Liver (tissue), 9 donors: ENCODE data around the gene ZNF382. TPM values are rescaled to one million over a fixed set of nuclear protein-coding genes. Genes with fewer than 3 reads are reported as not detected.

Experiments
- DNase-seq: peaks from one replicate; pipeline ENCODE4 v3.0.0-alpha.2; 2017; ENCODE audit warnings: low spot score
- H3K27ac ChIP-seq, 2 donors: one replicate each; pipeline ENCODE4 v1.7.0; 2013; ENCODE audit warnings: inconsistent platforms in 2 of 2, low read length in 2 of 2, control low read depth in 1 of 2, low read depth in 1 of 2, mild to moderate bottlenecking in 1 of 2
- H3K27me3 ChIP-seq, 4 donors: one replicate each; pipeline versions ENCODE4 v1.6.1 to v1.7.0; 2013; ENCODE audit warnings: low read length in 3 of 4, inconsistent platforms in 1 of 4, mild to moderate bottlenecking in 1 of 4, moderate library complexity in 1 of 4; ENCODE audit not compliant: control insufficient read depth in 4 of 4, insufficient read depth in 4 of 4
- H3K36me3 ChIP-seq, 4 donors: one replicate each; pipeline versions ENCODE4 v1.6.1 to v1.7.0; 2013; ENCODE audit warnings: low read length in 3 of 4, mild to moderate bottlenecking in 3 of 4, low read depth in 1 of 4, moderate library complexity in 1 of 4; ENCODE audit not compliant: control insufficient read depth in 4 of 4, insufficient read depth in 3 of 4
- H3K4me1 ChIP-seq, 4 donors: one replicate each; pipeline versions ENCODE4 v1.6.1 to v1.7.0; 2013; ENCODE audit warnings: low read length in 3 of 4, mild to moderate bottlenecking in 3 of 4, moderate library complexity in 1 of 4; ENCODE audit not compliant: control insufficient read depth in 4 of 4, insufficient read depth in 4 of 4
- H3K4me3 ChIP-seq, 3 donors: one replicate each; pipeline versions ENCODE4 v1.6.1 to v1.7.0; 2013; ENCODE audit warnings: low read length in 3 of 3, control low read depth in 1 of 3, low read depth in 1 of 3, mild to moderate bottlenecking in 1 of 3
- H3K9ac ChIP-seq, 2 donors: one replicate each; pipeline ENCODE4 v1.7.0; 2013; ENCODE audit warnings: low read length in 2 of 2, mild to moderate bottlenecking in 2 of 2, moderate library complexity in 2 of 2, control low read depth in 1 of 2, low read depth in 1 of 2
- H3K9me3 ChIP-seq, 4 donors: one replicate each; pipeline versions ENCODE4 v1.6.1 to v1.7.0; 2013; ENCODE audit warnings: low read length in 3 of 4; ENCODE audit not compliant: control insufficient read depth in 4 of 4
- EGR1 ChIP-seq, 2 donors: IDR thresholded peaks; 2 replicates each; pipeline ENCODE4 v1.6.1; 2016 to 2018; ENCODE audit warnings: antibody characterized with exemption in 2 of 2, low read depth in 2 of 2
- FOXA1 ChIP-seq: IDR thresholded peaks from 2 replicates; pipeline ENCODE4 v1.6.1; 2016; ENCODE audit warnings: antibody characterized with exemption
- FOXA2 ChIP-seq: IDR thresholded peaks from 2 replicates; pipeline ENCODE4 v1.6.1; 2016; ENCODE audit warnings: antibody characterized with exemption
- GABPA ChIP-seq, 2 donors: IDR thresholded peaks in 1 of 2; conservative IDR thresholded peaks in 1 of 2; 2 replicates each; pipeline ENCODE4 v1.6.1; 2016; ENCODE audit warnings: antibody characterized with exemption in 2 of 2, mild to moderate bottlenecking in 1 of 2, moderate library complexity in 1 of 2
- HNF4A ChIP-seq, 2 donors: conservative IDR thresholded peaks; 2 replicates each; pipeline ENCODE4 v1.6.1; 2016; ENCODE audit warnings: antibody characterized with exemption in 2 of 2, mild to moderate bottlenecking in 2 of 2
- HNF4G ChIP-seq: IDR thresholded peaks from 2 replicates; pipeline ENCODE4 v1.6.1; 2016; ENCODE audit warnings: antibody characterized with exemption
- JUND ChIP-seq, 2 donors: IDR thresholded peaks; 2 replicates each; pipeline ENCODE4 v1.6.1; 2016; ENCODE audit warnings: antibody characterized with exemption in 2 of 2
- NR2F2 ChIP-seq: IDR thresholded peaks from 2 replicates; pipeline ENCODE4 v1.6.1; 2016; ENCODE audit warnings: antibody characterized with exemption
- RAD21 ChIP-seq, 2 donors: IDR thresholded peaks; 2 replicates each; pipeline ENCODE4 v1.6.1; 2016; ENCODE audit warnings: antibody characterized with exemption in 2 of 2, mild to moderate bottlenecking in 2 of 2
- RXRA ChIP-seq, 2 donors: IDR thresholded peaks; 2 replicates each; pipeline ENCODE4 v1.6.1; 2017 to 2018; ENCODE audit warnings: antibody characterized with exemption in 2 of 2, mild to moderate bottlenecking in 1 of 2
- SP1 ChIP-seq: IDR thresholded peaks from 2 replicates; pipeline ENCODE4 v1.6.1; 2018; ENCODE audit warnings: antibody characterized with exemption, mild to moderate bottlenecking
- TAF1 ChIP-seq: conservative IDR thresholded peaks from 2 replicates; pipeline ENCODE4 v1.6.1; 2016; ENCODE audit warnings: antibody characterized with exemption, mild to moderate bottlenecking
- YY1 ChIP-seq: IDR thresholded peaks from 2 replicates; pipeline ENCODE4 v1.6.1; 2016; ENCODE audit warnings: antibody characterized with exemption, mild to moderate bottlenecking
- ZBTB33 ChIP-seq: IDR thresholded peaks from 2 replicates; pipeline ENCODE4 v1.6.1; 2016; ENCODE audit warnings: antibody characterized with exemption
- WGBS: extraction: QIAGEN DNeasy Blood & Tissue Kit; methylation state at CpG from one replicate; pipeline ENCODE4 v1.1.7; 2013; 5-methylcytosine and 5-hydroxymethylcytosine counted together
- polyA plus RNA-seq, 2 donors: library from polyadenylated mRNA; stranded (reverse) in 1 of 2; unstranded in 1 of 2; fragments of 200-250 nt in 1 of 2; fragments of >200 nt in 1 of 2; fragmentation: Nextera tagmentation in 1 of 2; extraction: Ambion mirVana in 1 of 2; gene quantifications; one replicate each; pipeline versions ENCODE4 v1.2.1 to v1.2.3, GENCODE V29; 2013 to 2015
- total RNA-seq, 2 donors: library from RNA; depleted of rRNA; stranded (reverse); fragments of >200 nt; gene quantifications; one replicate each; pipeline ENCODE4 v1.2.3, GENCODE V29; 2014
- TF ChIP-seq, protein P1 (sequence below): IDR thresholded peaks from 2 replicates; pipeline ENCODE4 v1.6.1; 2016; ENCODE audit warnings: antibody characterized with exemption
- TF ChIP-seq, protein P2 (sequence below): IDR thresholded peaks from 2 replicates; pipeline ENCODE4 v1.6.1; 2016; ENCODE audit warnings: antibody characterized with exemption
- TF ChIP-seq, protein P3 (sequence below): fragments of 150-350 bp; IDR thresholded peaks from 2 replicates; pipeline ENCODE4 v1.5.1; 2017; ENCODE audit warnings: improper control_type of control experiment, low read depth, low read length; ENCODE audit not compliant: missing input control
- TF ChIP-seq, protein P4 (sequence below): IDR thresholded peaks from 2 replicates; pipeline ENCODE4 v1.6.1; 2016; ENCODE audit warnings: antibody characterized with exemption, mild to moderate bottlenecking
- donor health status: healthy.
- donor health status: healthy.
- donor health status: healthy.
- donor health status: healthy.
- donor health status: healthy.

ZNF382 gene
- total and polyA plus RNA-seq, 4 donors, result 0.20 to 3.8 (median 1.4) TPM

DNA sequence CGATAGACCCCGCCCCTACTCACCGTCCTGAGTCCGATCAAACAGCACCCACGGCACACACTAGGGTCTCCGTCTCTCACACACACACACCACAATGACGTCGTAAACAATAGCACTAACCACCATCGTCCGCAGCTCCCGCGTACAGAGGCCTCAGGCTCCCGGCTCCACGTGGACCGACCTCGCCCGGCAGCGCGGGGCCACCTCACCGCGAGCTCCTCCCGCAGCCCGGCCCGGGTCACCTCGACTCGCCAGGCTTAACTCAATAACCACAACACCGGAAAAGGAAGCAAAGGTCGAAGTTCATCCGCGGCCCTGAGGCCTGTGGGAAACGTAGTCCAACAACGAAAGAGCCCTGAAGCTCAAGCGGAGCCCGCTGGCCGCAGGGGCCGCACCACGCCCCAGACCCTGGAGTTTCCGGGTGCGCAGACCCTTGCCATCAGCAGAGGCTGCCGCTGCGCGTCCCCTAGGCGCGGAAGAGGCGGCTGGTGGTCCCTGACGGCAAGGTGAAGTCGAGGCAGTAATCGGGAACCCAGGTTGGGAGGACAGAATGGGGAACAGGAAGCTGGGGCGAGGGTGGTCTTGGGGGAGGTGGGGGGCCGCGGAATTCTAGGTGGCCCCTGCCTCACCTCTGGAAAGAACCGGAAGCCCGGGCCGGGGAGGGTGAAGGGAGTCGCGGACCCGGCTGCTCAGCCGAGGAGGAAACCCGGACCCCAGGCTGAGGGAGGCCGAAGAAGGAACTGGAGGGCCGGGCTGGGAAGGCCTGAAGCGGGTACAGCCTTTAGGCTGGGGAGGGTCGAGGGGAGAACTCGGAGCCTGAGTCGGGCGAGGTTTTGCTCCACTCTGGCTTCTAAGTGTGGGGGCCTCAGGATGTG lies 31.9 kb upstream of the ZNF382 start, which contains the start of gene ZNF529:
ZNF529 (minus strand) TSS at position 273 of the 875 bp plus-strand sequence. CDS start 946 bp downstream, outside the sequence.
- H3K36me3 ChIP-seq, result peaks cover 8 to 35% (median 30%) of the 10 kb centered on the region in 4 donors
- under 1% methylated on average over 66 of the region's 66 CpGs for WGBS

More for the DNA sequence above, 31.9 kb upstream of the ZNF382 start, which contains the start of gene ZNF529:
- Histone ChIP-seq H3K9me3 (peaks cover 17 to 23% (median 22%) of the 10 kb centered on the region in 4 donors), H3K27me3 (no peaks in the 10 kb centered on the region), H3K4me1 (peaks cover 3 to 13% (median 12%) of the 10 kb centered on the region in 4 donors), H3K27ac (peak within 1 kb of the TSS; percentile 72 to 81), H3K4me3 (peak within 1 kb of the TSS; percentile 79 to 93 (median 82)), H3K9ac (peak within 1 kb of the TSS; percentile 87 to 89)
- no peak for TF ChIP-seq TAF1
- TF ChIP-seq FOXA1, result no peak
- TF ChIP-seq FOXA2, result peak; percentile 26
- TF ChIP-seq, protein P1, sequence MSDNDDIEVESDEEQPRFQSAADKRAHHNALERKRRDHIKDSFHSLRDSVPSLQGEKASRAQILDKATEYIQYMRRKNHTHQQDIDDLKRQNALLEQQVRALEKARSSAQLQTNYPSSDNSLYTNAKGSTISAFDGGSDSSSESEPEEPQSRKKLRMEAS, result peak; percentile 74
- peak; percentile 70 to 94 for TF ChIP-seq GABPA (IDR thresholded peaks at IDR 0.05 in 1 of 2, conservative IDR thresholded peaks at IDR 0.05 in 1 of 2)
- TF ChIP-seq, protein P2, sequence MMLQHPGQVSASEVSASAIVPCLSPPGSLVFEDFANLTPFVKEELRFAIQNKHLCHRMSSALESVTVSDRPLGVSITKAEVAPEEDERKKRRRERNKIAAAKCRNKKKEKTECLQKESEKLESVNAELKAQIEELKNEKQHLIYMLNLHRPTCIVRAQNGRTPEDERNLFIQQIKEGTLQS, result no peak
- TF ChIP-seq EGR1 (IDR thresholded peaks at IDR 0.05; ENCODE audit: low read depth in 2 of 2), result no peak
- TF ChIP-seq, protein P3, sequence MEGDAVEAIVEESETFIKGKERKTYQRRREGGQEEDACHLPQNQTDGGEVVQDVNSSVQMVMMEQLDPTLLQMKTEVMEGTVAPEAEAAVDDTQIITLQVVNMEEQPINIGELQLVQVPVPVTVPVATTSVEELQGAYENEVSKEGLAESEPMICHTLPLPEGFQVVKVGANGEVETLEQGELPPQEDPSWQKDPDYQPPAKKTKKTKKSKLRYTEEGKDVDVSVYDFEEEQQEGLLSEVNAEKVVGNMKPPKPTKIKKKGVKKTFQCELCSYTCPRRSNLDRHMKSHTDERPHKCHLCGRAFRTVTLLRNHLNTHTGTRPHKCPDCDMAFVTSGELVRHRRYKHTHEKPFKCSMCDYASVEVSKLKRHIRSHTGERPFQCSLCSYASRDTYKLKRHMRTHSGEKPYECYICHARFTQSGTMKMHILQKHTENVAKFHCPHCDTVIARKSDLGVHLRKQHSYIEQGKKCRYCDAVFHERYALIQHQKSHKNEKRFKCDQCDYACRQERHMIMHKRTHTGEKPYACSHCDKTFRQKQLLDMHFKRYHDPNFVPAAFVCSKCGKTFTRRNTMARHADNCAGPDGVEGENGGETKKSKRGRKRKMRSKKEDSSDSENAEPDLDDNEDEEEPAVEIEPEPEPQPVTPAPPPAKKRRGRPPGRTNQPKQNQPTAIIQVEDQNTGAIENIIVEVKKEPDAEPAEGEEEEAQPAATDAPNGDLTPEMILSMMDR, result no peak
- peak; percentile 15 to 27 for TF ChIP-seq RXRA (IDR thresholded peaks at IDR 0.05)
- TF ChIP-seq HNF4G, result no peak
- peak in 1 of 2 donors; percentile 40 for TF ChIP-seq RAD21 (IDR thresholded peaks at IDR 0.05)
- TF ChIP-seq, protein P4, sequence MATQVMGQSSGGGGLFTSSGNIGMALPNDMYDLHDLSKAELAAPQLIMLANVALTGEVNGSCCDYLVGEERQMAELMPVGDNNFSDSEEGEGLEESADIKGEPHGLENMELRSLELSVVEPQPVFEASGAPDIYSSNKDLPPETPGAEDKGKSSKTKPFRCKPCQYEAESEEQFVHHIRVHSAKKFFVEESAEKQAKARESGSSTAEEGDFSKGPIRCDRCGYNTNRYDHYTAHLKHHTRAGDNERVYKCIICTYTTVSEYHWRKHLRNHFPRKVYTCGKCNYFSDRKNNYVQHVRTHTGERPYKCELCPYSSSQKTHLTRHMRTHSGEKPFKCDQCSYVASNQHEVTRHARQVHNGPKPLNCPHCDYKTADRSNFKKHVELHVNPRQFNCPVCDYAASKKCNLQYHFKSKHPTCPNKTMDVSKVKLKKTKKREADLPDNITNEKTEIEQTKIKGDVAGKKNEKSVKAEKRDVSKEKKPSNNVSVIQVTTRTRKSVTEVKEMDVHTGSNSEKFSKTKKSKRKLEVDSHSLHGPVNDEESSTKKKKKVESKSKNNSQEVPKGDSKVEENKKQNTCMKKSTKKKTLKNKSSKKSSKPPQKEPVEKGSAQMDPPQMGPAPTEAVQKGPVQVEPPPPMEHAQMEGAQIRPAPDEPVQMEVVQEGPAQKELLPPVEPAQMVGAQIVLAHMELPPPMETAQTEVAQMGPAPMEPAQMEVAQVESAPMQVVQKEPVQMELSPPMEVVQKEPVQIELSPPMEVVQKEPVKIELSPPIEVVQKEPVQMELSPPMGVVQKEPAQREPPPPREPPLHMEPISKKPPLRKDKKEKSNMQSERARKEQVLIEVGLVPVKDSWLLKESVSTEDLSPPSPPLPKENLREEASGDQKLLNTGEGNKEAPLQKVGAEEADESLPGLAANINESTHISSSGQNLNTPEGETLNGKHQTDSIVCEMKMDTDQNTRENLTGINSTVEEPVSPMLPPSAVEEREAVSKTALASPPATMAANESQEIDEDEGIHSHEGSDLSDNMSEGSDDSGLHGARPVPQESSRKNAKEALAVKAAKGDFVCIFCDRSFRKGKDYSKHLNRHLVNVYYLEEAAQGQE, result peak; percentile 48
- TF ChIP-seq JUND (IDR thresholded peaks at IDR 0.05), result peak in 1 of 2 donors; percentile 22
- peak; percentile 52 for TF ChIP-seq SP1
- peak; percentile 62 for TF ChIP-seq YY1
- peak; percentile 62 for TF ChIP-seq NR2F2
- TF ChIP-seq ZBTB33, result peak; percentile 50
- peak in 1 of 2 donors; percentile 28 for TF ChIP-seq HNF4A (conservative IDR thresholded peaks at IDR 0.05)
- DNase-seq, result peak; percentile 88
